Heart left ventricle (tissue), 16 donors: ENCODE measurements around the gene ADGRG1. TPM values are rescaled to one million over a fixed set of nuclear protein-coding genes. Genes with fewer than 3 reads are reported as not detected.

Experiments
- ATAC-seq, 4 donors: fragments of 200-7000 bp; cut with Tn5 transposase; one replicate each; pipeline ENCODE4 v1.9.1; 2020 to 2022; ENCODE audit warnings: moderate library complexity in 4 of 4, mild to moderate bottlenecking in 3 of 4, moderate number of reproducible peaks in 1 of 4
- DNase-seq, 5 donors: peaks; one replicate each; pipeline ENCODE4 v3.0.0-alpha.2; 2020
- H3K27ac ChIP-seq, 12 donors: fragments of 200-600 bp; sonication (generic) in 4 of 12; one replicate each; pipeline versions ENCODE4 v1.5.0 to v1.8.0; 2016 to 2022; ENCODE audit warnings: mild to moderate bottlenecking in 2 of 12
- H3K27me3 ChIP-seq, 9 donors: fragments of 200-600 bp; sonication (generic) in 2 of 9; one replicate each; pipeline versions ENCODE4 v1.5.1 to v1.8.0; 2016 to 2022; ENCODE audit warnings: mild to moderate bottlenecking in 3 of 9
- H3K36me3 ChIP-seq, 9 donors: fragments of 200-600 bp; sonication (generic) in 2 of 9; one replicate each; pipeline versions ENCODE4 v1.5.0 to v1.8.0; 2018 to 2022; ENCODE audit warnings: mild to moderate bottlenecking in 2 of 9
- H3K4me1 ChIP-seq, 12 donors: fragments of 200-600 bp; sonication (generic) in 4 of 12; one replicate each; pipeline versions ENCODE4 v1.5.0 to v1.8.0; 2016 to 2022; ENCODE audit warnings: mild to moderate bottlenecking in 3 of 12
- H3K4me3 ChIP-seq, 12 donors: fragments of 200-600 bp; sonication (generic) in 4 of 12; one replicate each; pipeline versions ENCODE4 v1.5.0 to v1.8.0; 2017 to 2022; ENCODE audit warnings: mild to moderate bottlenecking in 9 of 12, moderate library complexity in 4 of 12
- H3K9me3 ChIP-seq, 12 donors: fragments of 200-600 bp; sonication (generic) in 4 of 12; one replicate each; pipeline versions ENCODE4 v1.5.0 to v1.8.0; 2016 to 2022; ENCODE audit warnings: mild to moderate bottlenecking in 1 of 12
- CTCF ChIP-seq, 12 donors: fragments of 200-600 bp; sonication (generic) in 4 of 12; IDR thresholded peaks; one replicate each; pipeline versions ENCODE4 v1.5.0 to v1.8.0; 2018 to 2022; ENCODE audit warnings: antibody characterized with exemption in 12 of 12, mild to moderate bottlenecking in 5 of 12
- POLR2A ChIP-seq, 2 donors: fragments of 450-650 bp; IDR thresholded peaks; one replicate each; pipeline ENCODE4 v1.6.1; 2017; ENCODE audit warnings: antibody characterized with exemption in 2 of 2, mild to moderate bottlenecking in 2 of 2, moderate library complexity in 2 of 2
- WGBS, 4 donors: extraction: QIAGEN DNeasy Blood & Tissue Kit in 2 of 4; methylation state at CpG; one replicate each; pipeline versions ENCODE4 v1.1.5 to v1.1.7; 2013 to 2018; 5-methylcytosine and 5-hydroxymethylcytosine counted together
- intact Hi-C, 10 donors: fragments of 100-400 bp; cut with DNase I; formaldehyde crosslinking; loops; one replicate each; pipeline versions ENCODE4 v1.11.1 to v1.14.2; 2022
- polyA plus RNA-seq, 2 donors: library from polyadenylated mRNA; stranded (reverse); fragments of 200-250 nt; gene quantifications; one replicate each; pipeline ENCODE4 v1.2.3, GENCODE V29; 2013
- total RNA-seq, 9 donors: library from RNA; depleted of rRNA in 2 of 9; stranded (reverse); fragments of >200 nt in 2 of 9; fragmentation: NEBNext Ultra II Directional in 3 of 9; extraction: Animal tissue kit (Norgen Biotek cat#: 25700) in 3 of 9; gene quantifications; one replicate each; pipeline versions ENCODE4 v1.1.0 to v1.2.4, GENCODE V29; 2016 to 2023
- donor health status: ischemic (EF 13 %, LVEDD 7.1; RV severe dilation, severe dysfunction).
- donor health status: healthy with polysubstance abuse.
- donor health status: DM: no; HTN: yes; CAD: no.
- donor health status: DM: no; HTN: no; CAD: no.
- donor health status: ischemic (EF 25% LVEDD 6.9; RV normal size, moderate dysfunction).
- donor health status: ischemic (EF 25% LVEDD 5.7; RV mildly dilated, moderate dysfunction).
- donor health status: healthy.
- donor health status: DM: yes; HTN: yes; CAD: no.
- donor health status: ischemic (EF 35%, LVEDD 5.7; RV mildly dilated, moderate dysfunction).
- donor health status: nonischemic (EF 11% LVEDD 7.7; RV severe dilation, severe dysfunction).
- donor health status: DM: yes; HTN: yes; CAD: no.
- donor health status: PGD.
- donor health status: ischemic (EF 29% LVEDD 5.4; RV normal size, mild dysfunction).
- donor health status: nonischemic (EF 23%, LVEDD 6.1; RV moderate dilation, normal function).

The ADGRG1 gene
- total and polyA plus RNA-seq, 11 donors: 14.1 to 65.2 (median 17.5) TPM

- Histone ChIP-seq H3K4me1 (peaks cover 0 to 57% (median 31%) of the 10 kb centered on the region in 12 donors), H3K27ac (peak overlapping the region; percentile 71 to 93 (median 86)), H3K4me3 (peak overlapping the region in 1 of 12 donors; percentile 20), H3K9me3 (no peaks in the 10 kb centered on the region), H3K36me3 (peaks cover 0 to 14% (median 6%) of the 10 kb centered on the region in 9 donors), H3K27me3 (no peaks in the 10 kb centered on the region)
- WGBS, 4 donors: 45 to 61% (median 56%) methylated on average over 12 to 14 of the region's 14 CpGs
- ATAC-seq: peak; percentile 21 to 61 (median 46)
- intact Hi-C loops: loop anchor here in 6 of 10 donors (5.0 kb wide), 4 partner anchors 39 to 76 kb away; no protein-coding TSS in a partner anchor
- TF ChIP-seq POLR2A (IDR thresholded peaks at IDR 0.05): no peak
- TF ChIP-seq CTCF (IDR thresholded peaks at IDR 0.05): no peak
- no peak for DNase-seq
These were observed 18.1 kb downstream of the ADGRG1 start for GRCh38 chr16:57646388-57647039.

GRCh38 chr16:57647136-57647875 is 18.9 kb downstream of the ADGRG1 start:
- H3K4me1 ChIP-seq: peaks cover 0 to 50% (median 31%) of the 10 kb centered on the region in 12 donors
- peak overlapping the region; percentile 71 to 93 (median 86) for H3K27ac ChIP-seq
- H3K27me3 ChIP-seq: no peaks in the 10 kb centered on the region
- intact Hi-C loops: loop anchor here in 6 of 10 donors (5.0 kb wide), 4 partner anchors 40 to 75 kb away; no protein-coding TSS in a partner anchor
- WGBS, 4 donors: 50 to 56% (median 52%) methylated on average over 8 to 10 of the region's 10 CpGs
- DNase-seq (no peak), ATAC-seq (peak; percentile 8 to 62 (median 21))
- no peak for TF ChIP-seq CTCF (IDR thresholded peaks at IDR 0.05)
- TF ChIP-seq POLR2A (IDR thresholded peaks at IDR 0.05): no peak
- no peaks in the 10 kb centered on the region for H3K9me3 ChIP-seq
- peak overlapping the region in 1 of 12 donors; percentile 7 for H3K4me3 ChIP-seq
- H3K36me3 ChIP-seq: peaks cover 0 to 21% (median 8%) of the 10 kb centered on the region in 9 donors

GRCh38 chr16:57648125-57648524 is 19.7 kb downstream of the ADGRG1 start:
- Histone ChIP-seq H3K27me3 (no peaks in the 10 kb centered on the region), H3K9me3 (no peaks in the 10 kb centered on the region), H3K27ac (peak overlapping the region; percentile 71 to 93 (median 86)), H3K4me3 (peak overlapping the region in 1 of 12 donors; percentile 12), H3K36me3 (peaks cover 0 to 30% (median 8%) of the 10 kb centered on the region in 9 donors), H3K4me1 (peaks cover 0 to 45% (median 26%) of the 10 kb centered on the region in 12 donors)
- 67 to 82% (median 75%) methylated on average over 5 of the region's 5 CpGs for WGBS, 4 donors
- TF ChIP-seq CTCF (IDR thresholded peaks at IDR 0.05) (no peak), POLR2A (IDR thresholded peaks at IDR 0.05) (no peak)
- DNase-seq (no peak), ATAC-seq (no peak)
- intact Hi-C loops: loop anchor here (2.0 to 5.0 kb wide), 9 partner anchors 19 to 74 kb away; partner anchors contain the start of gene ADGRG1 (in 1 of the 10)
